Coronary artery (tissue), 2 donors: ENCODE measurements around the gene COL5A1.

Experiments used
- DNase-seq: peaks from one replicate; pipeline ENCODE4 v3.0.0-alpha.2; 2017; ENCODE audit warnings: low spot score
- H3K27ac ChIP-seq, 2 donors: fragments of 200-600 bp; sonication (generic); one replicate each; pipeline ENCODE4 v1.5.1; 2016 to 2019
- H3K4me3 ChIP-seq: fragments of 200-600 bp; sonication (generic); 2 replicates; pipeline ENCODE4 v1.5.1; 2016; ENCODE audit warnings: mild to moderate bottlenecking, moderate library complexity
- CTCF ChIP-seq: fragments of 200-600 bp; sonication (generic); IDR thresholded peaks from one replicate; pipeline ENCODE4 v1.5.1; 2019; ENCODE audit warnings: antibody characterized with exemption

Gene COL5A1

GRCh38 chr9:134738869-134739659 lies 97.5 kb downstream of the COL5A1 start:
- peak; percentile 89 for TF ChIP-seq CTCF
- Histone ChIP-seq H3K4me3 (no peak overlapping the region), H3K27ac (no peak overlapping the region)
- DNase-seq, result no peak

GRCh38 chr9:134739660-134739968 lies 98.0 kb downstream of the COL5A1 start:
- no peak overlapping the region for H3K4me3 ChIP-seq
- DNase-seq, result no peak
- TF ChIP-seq CTCF, result no peak
- H3K27ac ChIP-seq, result no peak overlapping the region

GRCh38 chr9:134740071-134740470 lies 98.5 kb downstream of the COL5A1 start:
- H3K27ac ChIP-seq, result no peak overlapping the region
- DNase-seq, result no peak
- no peak overlapping the region for H3K4me3 ChIP-seq
- TF ChIP-seq CTCF, result no peak

- no peak overlapping the region for H3K27ac ChIP-seq
- no peak overlapping the region for H3K4me3 ChIP-seq
- no peak for TF ChIP-seq CTCF
- DNase-seq, result no peak
Observed at GRCh38 chr9:134741846-134742245, 100.2 kb downstream of the COL5A1 start.

GRCh38 chr9:134742822-134743535 lies 101.4 kb downstream of the COL5A1 start:
- Histone ChIP-seq H3K27ac (no peak overlapping the region), H3K4me3 (no peak overlapping the region)
- no peak for TF ChIP-seq CTCF
- no peak for DNase-seq

- TF ChIP-seq CTCF, result no peak
- H3K27ac ChIP-seq, result no peak overlapping the region
- no peak overlapping the region for H3K4me3 ChIP-seq
- DNase-seq, result no peak
Observed at GRCh38 chr9:134743853-134744252, 102.2 kb downstream of the COL5A1 start.
